GM19463 (cell line): ENCODE data around the gene ADCY2.

Source experiments
- ATAC-seq: cut with Tn5 transposase; IDR thresholded peaks from one replicate; pipeline ENCODE4 v1.9.1; 2021; ENCODE audit warnings: mild to moderate bottlenecking, moderate library complexity; ENCODE audit not compliant: unreplicated experiment

ADCY2 gene

GRCh38 chr5:7856855-7857254 is 460.9 kb downstream of the ADCY2 start:
- no peak for ATAC-seq

- no peak for ATAC-seq
These were observed 461.4 kb downstream of the ADCY2 start for GRCh38 chr5:7857361-7857760.

- no peak for ATAC-seq
These were observed 462.1 kb downstream of the ADCY2 start for GRCh38 chr5:7857926-7858632.

GRCh38 chr5:7866196-7866595 is 470.3 kb downstream of the ADCY2 start:
- no peak for ATAC-seq

GRCh38 chr5:7867260-7867659 is 471.3 kb downstream of the ADCY2 start:
- ATAC-seq: no peak

- no peak for ATAC-seq
These were observed 472.5 kb downstream of the ADCY2 start for GRCh38 chr5:7868427-7868772.

GRCh38 chr5:7868773-7869473 is 473.0 kb downstream of the ADCY2 start, which contains the start of the genes FASTKD3 and MTRR:
Gene FASTKD3, minus strand, starts transcription at chr5:7869031. Its CDS starts 948 bp downstream, at chr5:7868083.
Gene MTRR, plus strand, starts transcription at chr5:7869148. Its CDS starts 1,647 bp downstream, at chr5:7870795.
- peak; percentile 97 for ATAC-seq

GRCh38 chr5:7869474-7870136 is 473.7 kb downstream of the ADCY2 start:
- peak; percentile 26 for ATAC-seq

GRCh38 chr5:7871653-7872052 is 475.7 kb downstream of the ADCY2 start:
- peak; percentile 15 for ATAC-seq

- ATAC-seq: no peak
These were observed 476.7 kb downstream of the ADCY2 start for GRCh38 chr5:7872517-7873130.

GRCh38 chr5:7873216-7873615 is 477.3 kb downstream of the ADCY2 start:
- ATAC-seq: no peak

- no peak for ATAC-seq
These were observed 478.7 kb downstream of the ADCY2 start for GRCh38 chr5:7874639-7875038.

- ATAC-seq: no peak
These were observed 479.2 kb downstream of the ADCY2 start for GRCh38 chr5:7875151-7875550.

GRCh38 chr5:7876867-7877266 is 480.9 kb downstream of the ADCY2 start:
- ATAC-seq: no peak

GRCh38 chr5:7877851-7878250 is 481.9 kb downstream of the ADCY2 start:
- no peak for ATAC-seq

- ATAC-seq: peak; percentile 93
These were observed 482.5 kb downstream of the ADCY2 start for GRCh38 chr5:7878381-7878873.
